ENCODE data around the gene PCGF3. TPM values are rescaled to one million over a fixed set of nuclear protein-coding genes. Genes with fewer than 3 reads are reported as not detected.

PCGF3 gene
- total and polyA plus RNA-seq, 3 donors from 2014 or later = 37.3 to 84.8 (median 84.2) TPM

DNA sequence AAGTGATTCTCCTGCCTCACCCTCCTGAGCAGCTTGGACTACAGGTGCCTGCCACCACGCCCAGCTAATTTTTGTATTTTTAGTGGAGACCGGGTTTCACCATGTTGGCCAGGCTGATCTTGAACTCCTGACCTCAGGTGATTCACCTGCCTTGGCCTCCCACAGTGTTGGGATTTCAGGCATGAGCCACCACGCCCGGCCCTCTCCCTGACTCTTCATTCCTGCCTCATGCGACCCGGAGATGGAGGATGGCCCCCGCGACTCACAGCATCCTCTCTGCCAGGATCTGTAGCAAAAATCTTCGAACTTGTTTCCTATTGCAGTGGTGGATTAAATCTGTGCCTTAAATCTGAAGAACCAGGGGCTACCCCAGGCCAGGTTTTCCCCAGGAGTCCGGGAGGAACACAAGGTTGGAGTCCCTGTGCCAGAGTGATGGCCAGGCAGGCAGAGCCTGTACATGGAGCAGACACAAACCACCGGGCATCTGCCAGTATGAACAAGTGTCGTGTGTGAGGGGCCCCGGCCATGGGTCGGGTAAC is 108.7 kb downstream of the PCGF3 start:
- Histone ChIP-seq H3K4me1 (no peaks in the 10 kb centered on the region), H3K27ac (no peak overlapping the region), H3K9me3 (no peaks in the 10 kb centered on the region), H3K27me3 (no peaks in the 10 kb centered on the region), H3K4me3 (no peak overlapping the region), H3K36me3 (ENCODE audit: low read depth, missing control alignments) (no peaks in the 10 kb centered on the region)
- 85 to 90% methylated on average over 14 of the region's 14 CpGs for WGBS, 2 donors
- intact Hi-C loops (cut with DNase I; ENCODE audit: low total_unique reads) = no loop called here
- TF ChIP-seq CTCF (IDR thresholded peaks at IDR 0.05) (no peak), POLR2A (IDR thresholded peaks at IDR 0.05) (no peak)
- DNase-seq = no peak

DNA sequence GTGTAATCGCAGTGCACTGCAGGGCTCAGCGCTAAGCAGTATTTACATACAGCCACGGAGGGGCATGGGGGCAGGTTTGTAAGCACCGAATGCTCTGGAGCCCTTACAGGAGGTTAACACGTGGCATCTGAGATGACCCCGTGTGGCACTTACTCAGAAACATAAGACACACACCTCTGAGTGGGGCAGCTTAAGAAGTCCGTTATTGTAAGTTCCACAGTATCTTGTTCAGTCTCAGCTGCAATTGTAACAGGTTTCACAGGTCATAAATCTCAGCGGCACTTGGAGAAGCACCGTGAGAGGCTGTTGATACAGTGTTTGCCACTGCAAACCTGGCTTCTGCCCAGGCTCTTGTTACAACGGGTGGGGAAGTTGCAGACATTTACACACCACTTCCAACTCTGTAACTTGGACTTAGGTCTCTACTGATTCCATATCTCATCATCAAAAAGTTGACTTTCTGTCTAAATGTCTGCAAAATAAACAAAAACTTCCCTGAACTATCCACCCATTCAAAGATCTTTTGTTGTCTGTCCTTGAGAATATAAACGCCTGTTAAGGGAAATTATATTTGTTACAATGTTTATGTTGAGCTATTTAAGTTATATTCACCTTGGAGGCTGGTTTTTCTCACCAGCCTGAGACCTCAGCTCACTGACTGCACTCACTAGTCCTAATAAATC is 110.0 kb downstream of the PCGF3 start:
- 20 to 33% methylated on average over 11 of the region's 11 CpGs for WGBS, 2 donors
- no peak for TF ChIP-seq POLR2A (IDR thresholded peaks at IDR 0.05)
- no peak for TF ChIP-seq CTCF (IDR thresholded peaks at IDR 0.05)
- Histone ChIP-seq H3K9me3 (no peaks in the 10 kb centered on the region), H3K4me3 (no peak overlapping the region), H3K36me3 (ENCODE audit: low read depth, missing control alignments) (no peaks in the 10 kb centered on the region), H3K27me3 (no peaks in the 10 kb centered on the region), H3K4me1 (no peaks in the 10 kb centered on the region), H3K27ac (no peak overlapping the region)
- intact Hi-C loops (cut with DNase I; ENCODE audit: low total_unique reads) = no loop called here
- DNase-seq = peak; percentile 63

GRCh38 chr4:818106-818921 is 112.7 kb downstream of the PCGF3 start:
- no peak for DNase-seq
- WGBS, 2 donors = 86 to 93% methylated on average over 34 to 42 of the region's 42 CpGs
- no peaks in the 10 kb centered on the region for H3K4me1 ChIP-seq
- no peaks in the 10 kb centered on the region for H3K9me3 ChIP-seq
- no peaks in the 10 kb centered on the region for H3K27me3 ChIP-seq
- no peak overlapping the region for H3K27ac ChIP-seq
- H3K36me3 ChIP-seq (ENCODE audit: low read depth, missing control alignments) = no peaks in the 10 kb centered on the region
- H3K4me3 ChIP-seq = no peak overlapping the region
- intact Hi-C loops (cut with DNase I; ENCODE audit: low total_unique reads) = no loop called here
- TF ChIP-seq POLR2A (IDR thresholded peaks at IDR 0.05) (no peak), CTCF (IDR thresholded peaks at IDR 0.05) (no peak)

DNA sequence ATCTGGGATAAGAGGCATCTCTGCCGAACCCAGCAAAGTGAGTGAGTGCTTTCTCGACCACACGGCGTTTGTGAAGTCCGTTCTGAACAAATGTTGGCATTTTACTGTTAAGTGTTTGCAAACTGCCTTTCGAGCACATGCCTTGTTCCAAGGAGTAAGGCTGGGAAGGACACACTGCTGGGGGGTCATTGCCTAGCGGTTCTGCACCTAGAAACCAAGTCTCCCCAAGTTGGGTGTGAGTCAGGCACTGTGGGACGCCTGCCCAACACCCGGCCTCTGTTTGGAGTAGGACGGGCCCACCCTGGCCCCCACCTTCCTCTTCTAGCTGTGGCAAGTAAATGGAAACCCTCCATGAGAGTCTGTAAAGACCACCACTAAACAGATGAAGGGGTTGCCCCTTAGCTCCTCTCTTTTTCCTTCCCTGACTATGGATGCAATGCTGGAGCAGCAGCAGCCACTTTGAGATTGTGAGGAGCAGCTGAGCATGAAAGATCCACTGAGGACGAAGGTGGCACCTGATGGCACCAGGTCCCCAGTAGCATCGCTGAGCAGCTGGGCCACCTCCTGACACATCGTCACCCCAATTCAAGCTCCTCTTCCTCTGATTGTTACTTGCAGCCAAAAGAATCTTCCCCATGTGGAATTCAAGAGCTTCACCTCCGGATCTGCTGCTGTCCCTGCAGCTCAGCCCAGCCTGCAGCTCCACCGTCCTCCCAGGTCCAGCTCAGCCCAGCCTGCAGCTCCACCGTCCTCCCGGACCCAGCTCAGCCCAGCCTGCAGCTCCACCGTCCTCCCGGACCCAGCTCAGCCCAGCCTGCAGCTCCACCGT is 114.0 kb downstream of the PCGF3 start:
- no peak overlapping the region for H3K4me3 ChIP-seq
- no peak for DNase-seq
- no peaks in the 10 kb centered on the region for H3K27me3 ChIP-seq
- no peaks in the 10 kb centered on the region for H3K9me3 ChIP-seq
- no peaks in the 10 kb centered on the region for H3K4me1 ChIP-seq
- 78 to 80% methylated on average over 14 to 20 of the region's 20 CpGs for WGBS, 2 donors
- intact Hi-C loops (cut with DNase I; ENCODE audit: low total_unique reads) = no loop called here
- no peak overlapping the region for H3K27ac ChIP-seq
- TF ChIP-seq POLR2A (IDR thresholded peaks at IDR 0.05) (no peak), CTCF (IDR thresholded peaks at IDR 0.05) (no peak)
- H3K36me3 ChIP-seq (ENCODE audit: low read depth, missing control alignments) = no peaks in the 10 kb centered on the region

Other genes starting within 250 kb of the PCGF3 start
- gene ZNF721, start 206.7 kb upstream of the PCGF3 start, total RNA-seq = 10 to 100 TPM; 44.2 to 60.7 TPM
- 14.1 TPM for gene ZNF721, start 206.7 kb upstream of the PCGF3 start, polyA plus RNA-seq (ENCODE audit: insufficient read depth, low read depth, low replicate concordance)
- gene PIGG, start 206.6 kb upstream of the PCGF3 start, total RNA-seq = 10 to 100 TPM; 86.9 to 93.4 TPM
- gene PIGG, start 206.6 kb upstream of the PCGF3 start, polyA plus RNA-seq (ENCODE audit: insufficient read depth, low read depth, low replicate concordance) = 49.8 TPM
- 1 to 10 TPM; 1.7 TPM for gene TMEM271, start 129.5 kb upstream of the PCGF3 start, total RNA-seq
- 0.37 TPM for gene TMEM271, start 129.5 kb upstream of the PCGF3 start, polyA plus RNA-seq (ENCODE audit: insufficient read depth, low read depth, low replicate concordance)
- 10 to 100 TPM in 1 of 2 donors, 1 to 10 TPM in 1; 5.9 to 11.4 TPM for gene PDE6B, start 80.3 kb upstream of the PCGF3 start, total RNA-seq
- gene PDE6B, start 80.3 kb upstream of the PCGF3 start, polyA plus RNA-seq (ENCODE audit: insufficient read depth, low read depth, low replicate concordance) = 5.9 TPM
- 100 to 1,000 TPM; 123 to 139 TPM for gene ATP5ME, start 31.6 kb upstream of the PCGF3 start, total RNA-seq
- 299 TPM for gene ATP5ME, start 31.6 kb upstream of the PCGF3 start, polyA plus RNA-seq (ENCODE audit: insufficient read depth, low read depth, low replicate concordance)
- gene MYL5, start 31.3 kb upstream of the PCGF3 start, total RNA-seq = 10 to 100 TPM; 34.2 to 45.0 TPM
- 33.9 TPM for gene MYL5, start 31.3 kb upstream of the PCGF3 start, polyA plus RNA-seq (ENCODE audit: insufficient read depth, low read depth, low replicate concordance)
- gene SLC49A3, start 16.7 kb upstream of the PCGF3 start, total RNA-seq = 10 to 100 TPM in 1 of 2 donors, 1 to 10 TPM in 1; 7.3 to 10.1 TPM
- 23.5 TPM for gene SLC49A3, start 16.7 kb upstream of the PCGF3 start, polyA plus RNA-seq (ENCODE audit: insufficient read depth, low read depth, low replicate concordance)
- gene CPLX1, start 120.3 kb downstream of the PCGF3 start, total RNA-seq = 1 to 10 TPM; 5.5 to 8.2 TPM
- 4.4 TPM for gene CPLX1, start 120.3 kb downstream of the PCGF3 start, polyA plus RNA-seq (ENCODE audit: insufficient read depth, low read depth, low replicate concordance)
- gene GAK, start 226.5 kb downstream of the PCGF3 start, total RNA-seq = 100 to 1,000 TPM; 226 to 229 TPM
- 130 TPM for gene GAK, start 226.5 kb downstream of the PCGF3 start, polyA plus RNA-seq (ENCODE audit: insufficient read depth, low read depth, low replicate concordance)
- 10 to 100 TPM; 69.2 to 88.2 TPM for gene TMEM175, start 226.6 kb downstream of the PCGF3 start, total RNA-seq
- 50.5 TPM for gene TMEM175, start 226.6 kb downstream of the PCGF3 start, polyA plus RNA-seq (ENCODE audit: insufficient read depth, low read depth, low replicate concordance)

All from testis (tissue), 3 donors.